ENCODE results near the gene TJP2. TPM values are rescaled to one million over a fixed set of nuclear protein-coding genes. Genes with fewer than 3 reads are reported as not detected.

Gene TJP2
- total and polyA plus RNA-seq, 2 of the 4 experiments (the other 2 are of a cell fraction) = 38.3 to 49.3 TPM

GRCh38 chr9:69276775-69277174 lies 102.7 kb downstream of the TJP2 start:
- in situ Hi-C loops (cut with MboI; ENCODE audit: low sequenced_read_pairs) (no loop called here), intact Hi-C loops (cut with micrococcal nuclease) (no loop called here), dilution Hi-C loops (cut with HindIII; ENCODE audit: low sequenced_read_pairs, unreplicated experiment) (no loop called here)
- ChIA-PET CTCF (no interaction called here), POLR2A (ENCODE audit: unreplicated experiment) (no interaction called here)
- Histone ChIP-seq H3K4ac (ENCODE audit: low read depth, low read length) (no peak overlapping the region), H3K4me2 (ENCODE audit: low read depth, low read length) (no peak overlapping the region), H3K9me3 (ENCODE audit: control insufficient read depth, insufficient read depth, low read length) (no peaks in the 10 kb centered on the region), H3K27ac (ENCODE audit: insufficient read depth, low read length) (no peak overlapping the region), H3K4me1 (ENCODE audit: control insufficient read depth, insufficient read depth, low read length) (no peaks in the 10 kb centered on the region), H3K4me3 (ENCODE audit: insufficient read depth, low read depth, low read length) (no peak overlapping the region), H3K9me1 (ENCODE audit: insufficient read depth, low read length) (no peaks in the 10 kb centered on the region; the same call in 1 of the 2 replicates), H3K23ac (ENCODE audit: low read depth, low read length) (no peak overlapping the region), H4K20me1 (ENCODE audit: insufficient read depth, low read length) (no peaks in the 10 kb centered on the region), H3K79me1 (ENCODE audit: low read depth in 1 of 2, low read length in 2 of 2) (no peaks in the 10 kb centered on the region), H3K9ac (ENCODE audit: low read depth, low read length) (no peak overlapping the region), H4K8ac (ENCODE audit: low read depth in 2 of 2, low read length in 2 of 2) (no peak overlapping the region), H2BK5ac (ENCODE audit: low read depth, low read length, poor library complexity, severe bottlenecking) (no peak overlapping the region), H2BK20ac (ENCODE audit: low read depth, low read length) (no peak overlapping the region), H3K56ac (ENCODE audit: extremely low read depth, insufficient read depth, low read length) (no peak overlapping the region), H4K5ac (ENCODE audit: low read depth, low read length) (no peak overlapping the region), H3K18ac (ENCODE audit: low read depth, low read length) (no peak overlapping the region), H4K91ac (ENCODE audit: insufficient read depth, low read depth, low read length) (no peak overlapping the region), H2AFZ (replicated peaks; ENCODE audit: low read length, poor library complexity) (no peak overlapping the region), H3K14ac (replicated peaks; ENCODE audit: low read depth, low read length) (no peak overlapping the region), H2AK5ac (ENCODE audit: low read depth, low read length) (no peak overlapping the region), H2AK9ac (replicated peaks; ENCODE audit: low read depth, low read length, poor library complexity) (no peak overlapping the region), H2BK120ac (ENCODE audit: low read depth, low read length) (no peak overlapping the region), H3K36me3 (ENCODE audit: control insufficient read depth, insufficient read depth, low read length) (no peaks in the 10 kb centered on the region), H2BK15ac (ENCODE audit: low read depth, low read length) (no peak overlapping the region), H3K27me3 (ENCODE audit: control insufficient read depth, insufficient read depth, low read length) (no peaks in the 10 kb centered on the region)
- no TSS peak for BruUV-seq (replicated peaks)
- no peak for DNase-seq
- WGBS, 2 experiments (ENCODE audit: extremely low coverage in 2 of 2, insufficient read length in 1 of 2) = 94% methylated on average over 2 of the region's 5 CpGs; no CpG with 5 or more reads in 1 of the 2 experiments
- ATAC-seq (ENCODE audit: low read depth) = no peak
- TF ChIP-seq MAZ (IDR thresholded peaks at IDR 0.05; ENCODE audit: borderline replicate concordance, low read depth, low read length) = no peak
- no peak for TF ChIP-seq MXI1 (IDR thresholded peaks at IDR 0.05; ENCODE audit: borderline replicate concordance, low read depth, low read length)
